PFSK-1 (cell line): Measurements from ENCODE around the gene ADCY7.

Source experiments
- FOXP2 ChIP-seq: optimal IDR thresholded peaks from 2 replicates; pipeline ENCODE3; 2011; ENCODE audit warnings: borderline replicate concordance, control low read depth, inconsistent platforms; ENCODE audit not compliant: insufficient read depth; ENCODE audit errors: extremely low read length, extremely low read depth
- POLR2AphosphoS5 ChIP-seq: IDR thresholded peaks from 2 replicates; pipeline ENCODE4 v1.6.1; 2012; ENCODE audit warnings: low read depth, mild to moderate bottlenecking, control low read depth, low read length, moderate library complexity
- SIN3A ChIP-seq: IDR thresholded peaks from 2 replicates; pipeline ENCODE4 v1.6.1; 2012; ENCODE audit warnings: mild to moderate bottlenecking, low read length, moderate library complexity, borderline replicate concordance; ENCODE audit not compliant: insufficient read depth
- TAF1 ChIP-seq: IDR thresholded peaks from 2 replicates; pipeline ENCODE4 v1.6.1; 2012; ENCODE audit warnings: low read length, control low read depth, borderline replicate concordance; ENCODE audit not compliant: insufficient read depth
- TF ChIP-seq, protein P1 (sequence below), 2 experiments: IDR thresholded peaks; 2 replicates each; pipeline versions ENCODE4 v1.6.1 to v1.8.0; 2011 to 2012; ENCODE audit warnings: low read depth in 2 of 2, low read length in 2 of 2, control low read depth in 1 of 2, inconsistent platforms in 1 of 2, mild to moderate bottlenecking in 1 of 2, moderate library complexity in 1 of 2; ENCODE audit not compliant: insufficient read depth in 1 of 2

The ADCY7 gene

DNA sequence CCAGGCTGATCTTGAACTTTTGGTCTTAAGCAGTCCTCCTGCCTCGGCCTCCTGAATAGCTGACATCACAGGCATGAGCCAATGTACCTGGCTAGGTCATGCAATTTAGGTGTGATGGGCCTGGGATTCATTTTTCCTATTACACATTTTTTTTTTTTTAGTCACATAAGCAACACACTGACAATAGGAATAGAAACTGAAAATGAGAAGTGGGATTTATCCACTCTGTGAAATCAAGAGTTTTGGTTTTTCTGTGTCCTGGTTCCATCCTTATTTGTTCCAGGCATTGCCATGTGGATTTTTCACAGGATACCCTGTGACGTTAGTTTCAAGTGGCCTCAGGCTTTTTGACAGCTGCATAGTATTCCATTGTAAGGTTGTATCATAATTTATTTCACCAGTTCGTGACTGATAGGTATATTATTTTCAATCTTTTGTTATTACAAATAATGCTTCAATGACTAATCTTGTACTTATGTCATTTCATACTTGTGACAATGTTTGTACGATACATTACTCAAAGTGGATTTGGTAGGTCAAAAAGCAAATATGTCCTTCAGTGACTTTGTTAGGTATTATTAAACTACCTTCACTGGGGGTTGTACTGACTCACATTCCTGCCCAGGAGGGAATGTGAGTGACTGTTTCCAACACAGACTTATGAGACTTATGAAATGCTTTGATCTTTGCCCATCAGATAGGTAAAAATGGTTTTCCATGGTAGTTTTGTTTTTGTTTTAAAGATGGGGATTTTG lies 10.6 kb downstream of the ADCY7 start:
- TF ChIP-seq, protein P1, sequence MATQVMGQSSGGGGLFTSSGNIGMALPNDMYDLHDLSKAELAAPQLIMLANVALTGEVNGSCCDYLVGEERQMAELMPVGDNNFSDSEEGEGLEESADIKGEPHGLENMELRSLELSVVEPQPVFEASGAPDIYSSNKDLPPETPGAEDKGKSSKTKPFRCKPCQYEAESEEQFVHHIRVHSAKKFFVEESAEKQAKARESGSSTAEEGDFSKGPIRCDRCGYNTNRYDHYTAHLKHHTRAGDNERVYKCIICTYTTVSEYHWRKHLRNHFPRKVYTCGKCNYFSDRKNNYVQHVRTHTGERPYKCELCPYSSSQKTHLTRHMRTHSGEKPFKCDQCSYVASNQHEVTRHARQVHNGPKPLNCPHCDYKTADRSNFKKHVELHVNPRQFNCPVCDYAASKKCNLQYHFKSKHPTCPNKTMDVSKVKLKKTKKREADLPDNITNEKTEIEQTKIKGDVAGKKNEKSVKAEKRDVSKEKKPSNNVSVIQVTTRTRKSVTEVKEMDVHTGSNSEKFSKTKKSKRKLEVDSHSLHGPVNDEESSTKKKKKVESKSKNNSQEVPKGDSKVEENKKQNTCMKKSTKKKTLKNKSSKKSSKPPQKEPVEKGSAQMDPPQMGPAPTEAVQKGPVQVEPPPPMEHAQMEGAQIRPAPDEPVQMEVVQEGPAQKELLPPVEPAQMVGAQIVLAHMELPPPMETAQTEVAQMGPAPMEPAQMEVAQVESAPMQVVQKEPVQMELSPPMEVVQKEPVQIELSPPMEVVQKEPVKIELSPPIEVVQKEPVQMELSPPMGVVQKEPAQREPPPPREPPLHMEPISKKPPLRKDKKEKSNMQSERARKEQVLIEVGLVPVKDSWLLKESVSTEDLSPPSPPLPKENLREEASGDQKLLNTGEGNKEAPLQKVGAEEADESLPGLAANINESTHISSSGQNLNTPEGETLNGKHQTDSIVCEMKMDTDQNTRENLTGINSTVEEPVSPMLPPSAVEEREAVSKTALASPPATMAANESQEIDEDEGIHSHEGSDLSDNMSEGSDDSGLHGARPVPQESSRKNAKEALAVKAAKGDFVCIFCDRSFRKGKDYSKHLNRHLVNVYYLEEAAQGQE (IDR thresholded peaks at IDR 0.05; ENCODE audit: insufficient read depth in 1 of 2, low read depth in 2 of 2, low read length in 2 of 2), result no peak
- no peak for TF ChIP-seq FOXP2
- no peak for TF ChIP-seq SIN3A
- no peak for TF ChIP-seq TAF1
- no peak for TF ChIP-seq POLR2AphosphoS5

DNA sequence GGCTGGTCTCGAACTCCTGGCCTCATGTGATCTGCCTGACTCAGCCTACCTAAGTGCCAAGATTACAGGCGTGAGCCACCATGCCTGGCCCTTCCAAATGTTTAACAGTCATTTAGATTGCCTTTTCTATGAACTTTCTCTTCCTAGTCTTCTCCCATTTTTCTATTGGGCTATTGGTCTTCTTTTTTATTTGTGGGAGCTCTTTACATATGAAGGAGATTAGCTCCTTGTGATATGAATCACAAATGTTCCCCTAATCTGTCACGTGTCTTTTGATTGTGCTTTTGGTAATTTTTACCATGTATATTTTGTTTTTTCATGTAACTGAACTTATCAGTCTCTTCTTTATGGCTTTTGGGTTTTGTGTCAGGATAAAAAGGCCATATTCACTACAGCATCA lies 11.9 kb downstream of the ADCY7 start:
- no peak for TF ChIP-seq POLR2AphosphoS5
- no peak for TF ChIP-seq TAF1
- TF ChIP-seq SIN3A, result no peak
- TF ChIP-seq, protein P1 (IDR thresholded peaks at IDR 0.05; ENCODE audit: insufficient read depth in 1 of 2, low read depth in 2 of 2, low read length in 2 of 2), result no peak
- TF ChIP-seq FOXP2, result no peak

DNA sequence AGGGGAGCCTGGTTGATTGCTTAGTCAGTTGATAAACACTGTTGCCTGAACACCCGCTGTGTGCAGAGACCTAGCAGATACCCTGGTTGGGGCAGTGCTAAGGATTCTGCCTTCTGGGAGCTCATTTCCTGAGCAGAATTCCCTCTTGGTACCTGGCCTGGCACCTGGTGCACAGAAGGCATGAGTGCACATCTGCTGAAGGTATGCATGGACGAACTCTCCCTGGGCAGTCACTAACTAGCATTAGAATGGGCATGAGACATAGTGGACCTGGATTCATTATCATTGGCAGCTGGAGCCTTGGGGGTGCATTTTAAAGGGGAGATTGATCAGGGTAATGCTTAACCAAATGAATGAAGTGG lies 13.1 kb downstream of the ADCY7 start:
- TF ChIP-seq TAF1 (no peak), FOXP2 (no peak), POLR2AphosphoS5 (no peak), SIN3A (no peak)
- TF ChIP-seq, protein P1 (IDR thresholded peaks at IDR 0.05; ENCODE audit: insufficient read depth in 1 of 2, low read depth in 2 of 2, low read length in 2 of 2), result no peak

DNA sequence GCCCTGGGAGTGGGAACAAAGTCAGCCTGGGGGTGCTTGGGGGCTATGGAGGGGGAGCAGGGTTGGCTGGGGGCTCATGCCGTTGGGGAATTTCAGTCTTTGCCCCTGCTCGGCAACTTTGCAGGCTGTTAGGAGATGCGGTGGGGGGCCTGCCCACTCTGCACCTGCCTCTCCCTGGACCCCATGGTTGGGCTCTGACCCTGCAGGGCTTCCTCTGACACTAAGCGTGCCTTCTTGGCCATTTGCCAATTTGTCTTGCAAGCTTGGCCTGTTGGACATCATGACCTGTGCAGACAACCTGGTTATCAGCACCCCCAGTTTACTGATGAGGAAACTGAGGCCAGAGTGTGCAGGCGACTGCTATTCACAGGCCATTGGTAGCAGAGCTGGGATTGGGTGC lies 14.6 kb downstream of the ADCY7 start:
- TF ChIP-seq TAF1 (no peak), POLR2AphosphoS5 (no peak), FOXP2 (no peak), SIN3A (no peak)
- TF ChIP-seq, protein P1 (IDR thresholded peaks at IDR 0.05; ENCODE audit: insufficient read depth in 1 of 2, low read depth in 2 of 2, low read length in 2 of 2), result no peak
